GM21717 (cell line): ENCODE data around the gene KANSL1L.

ENCODE experiments used
- ATAC-seq: cut with Tn5 transposase; IDR thresholded peaks from one replicate; pipeline ENCODE4 v1.9.1; 2021; ENCODE audit warnings: mild to moderate bottlenecking, moderate library complexity; ENCODE audit not compliant: unreplicated experiment

The KANSL1L gene

GRCh38 chr2:210086930-210087329, 84.3 kb downstream of the KANSL1L start:
- ATAC-seq: no peak

GRCh38 chr2:210086292-210086691, 84.9 kb downstream of the KANSL1L start:
- no peak for ATAC-seq

GRCh38 chr2:210072922-210073509, 98.2 kb downstream of the KANSL1L start:
- peak; percentile 72 for ATAC-seq

GRCh38 chr2:210072493-210072892, 98.7 kb downstream of the KANSL1L start:
- no peak for ATAC-seq

- ATAC-seq: no peak
Measured at GRCh38 chr2:210063306-210063705, 107.9 kb downstream of the KANSL1L start.

- ATAC-seq: no peak
Measured at GRCh38 chr2:210055825-210056224, 115.4 kb downstream of the KANSL1L start.

- no peak for ATAC-seq
Measured at GRCh38 chr2:210054696-210055095, 116.5 kb downstream of the KANSL1L start.

GRCh38 chr2:210050885-210051284, 120.3 kb downstream of the KANSL1L start:
- ATAC-seq: no peak

GRCh38 chr2:210049831-210050230, 121.4 kb downstream of the KANSL1L start:
- ATAC-seq: no peak

- no peak for ATAC-seq
Measured at GRCh38 chr2:210046851-210047500, 124.2 kb downstream of the KANSL1L start.

- ATAC-seq: no peak
Measured at GRCh38 chr2:210038078-210038477, 133.1 kb downstream of the KANSL1L start.

- ATAC-seq: no peak
Measured at GRCh38 chr2:210035679-210036078, 135.5 kb downstream of the KANSL1L start.

GRCh38 chr2:210034087-210034683, 137.0 kb downstream of the KANSL1L start:
- ATAC-seq: no peak

GRCh38 chr2:210028178-210028577, 143.0 kb downstream of the KANSL1L start:
- ATAC-seq: no peak

- no peak for ATAC-seq
Measured at GRCh38 chr2:210027608-210028007, 143.6 kb downstream of the KANSL1L start.

- ATAC-seq: no peak
Measured at GRCh38 chr2:210022824-210023223, 148.4 kb downstream of the KANSL1L start.

- no peak for ATAC-seq
Measured at GRCh38 chr2:210020138-210020537, 151.1 kb downstream of the KANSL1L start.

- ATAC-seq: no peak
Measured at GRCh38 chr2:210009896-210010295, 161.3 kb downstream of the KANSL1L start.

GRCh38 chr2:210009126-210009525, 162.1 kb downstream of the KANSL1L start:
- no peak for ATAC-seq

- ATAC-seq: no peak
Measured at GRCh38 chr2:210007895-210008294, 163.3 kb downstream of the KANSL1L start.

- no peak for ATAC-seq
Measured at GRCh38 chr2:210004881-210005280, 166.3 kb downstream of the KANSL1L start.

- no peak for ATAC-seq
Measured at GRCh38 chr2:210003359-210003758, 167.8 kb downstream of the KANSL1L start.
